DND-41 (cell line): ENCODE measurements around the gene DIP2B.

ENCODE experiments used
- CTCF ChIP-seq: IDR thresholded peaks from 2 replicates; pipeline ENCODE4 v1.5.1; 2012; ENCODE audit warnings: borderline replicate concordance, low read length, moderate library complexity, mild to moderate bottlenecking; ENCODE audit not compliant: poor library complexity, severe bottlenecking; ENCODE audit errors: extremely low read depth
- EZH2 ChIP-seq: IDR thresholded peaks from 3 replicates; pipeline ENCODE4 v1.6.1; 2012; ENCODE audit warnings: borderline replicate concordance, low read depth, mild to moderate bottlenecking, moderate library complexity, low read length, inconsistent platforms; ENCODE audit not compliant: severe bottlenecking

- TF ChIP-seq CTCF: no peak
- TF ChIP-seq EZH2: no peak
Observed at GRCh38 chr12:50483488-50483887, 21.3 kb upstream of the DIP2B start.
